Activated naive CD4-positive, alpha-beta T cell treated with anti-CD3 and anti-CD28 coated beads, Interleukin-2, amount 50 U/mL, for 72 hours (primary cell): ENCODE measurements around the gene OR52E6. TPM values are rescaled to one million over a fixed set of nuclear protein-coding genes. Genes with fewer than 3 reads are reported as not detected.

ENCODE experiments used
- ATAC-seq, 2 donors: fragments of 150-1000 bp; cut with Tn5 transposase; 2 replicates each; pipeline ENCODE4 v1.10.0; 2021; ENCODE audit warnings: mild to moderate bottlenecking in 2 of 2, moderate library complexity in 2 of 2
- DNase-seq, 2 donors: peaks; one replicate each; pipeline ENCODE4 v3.0.0; 2021 to 2022; ENCODE audit warnings: low spot score in 2 of 2
- H3K27ac Mint-ChIP-seq, 2 donors: one replicate each; pipeline ENCODE4 v1.8.0; 2022; ENCODE audit warnings: mild to moderate bottlenecking in 2 of 2, mixed read lengths in 2 of 2
- H3K36me3 Mint-ChIP-seq, 2 donors: one replicate each; pipeline ENCODE4 v1.8.0; 2022; ENCODE audit warnings: mixed read lengths in 2 of 2
- H3K9me3 Mint-ChIP-seq, 2 donors: one replicate each; pipeline ENCODE4 v1.8.0; 2022; ENCODE audit warnings: mixed read lengths in 2 of 2
- total RNA-seq, 2 donors: library from RNA; stranded (reverse); gene quantifications; one replicate each; pipeline ENCODE4 v1.2.3, GENCODE V29; 2022

Gene OR52E6
- total RNA-seq, 2 donors from 2014 or later: not detected

- no peak for DNase-seq
- ATAC-seq: no peak
- H3K27ac Mint-ChIP-seq: peak overlapping the region in 1 of 2 donors; percentile 78
Observed at GRCh38 chr11:5809905-5810795, 31.5 kb downstream of the OR52E6 start.

GRCh38 chr11:5809122-5809519 lies 32.6 kb downstream of the OR52E6 start:
- ATAC-seq (peak; percentile 67 to 78), DNase-seq (peak in 1 of 2 donors; percentile 6)
- peak overlapping the region in 1 of 2 donors; percentile 78 for H3K27ac Mint-ChIP-seq
- peaks cover 0 to 3% of the 10 kb centered on the region in 2 donors for H3K9me3 Mint-ChIP-seq
- H3K36me3 Mint-ChIP-seq: no peaks in the 10 kb centered on the region

More at GRCh38 chr11:5809905-5810795, 31.5 kb downstream of the OR52E6 start:
- Mint-ChIP-seq H3K9me3 (no peaks in the 10 kb centered on the region), H3K36me3 (no peaks in the 10 kb centered on the region)

GRCh38 chr11:5808500-5809121 lies 33.1 kb downstream of the OR52E6 start, which contains the start of gene OR52N2:
Gene OR52N2, plus strand, starts transcription at chr11:5808924. Its CDS starts 11,412 bp downstream, at chr11:5820336.
- Mint-ChIP-seq H3K36me3 (no peaks in the 10 kb centered on the region), H3K9me3 (peaks cover 0 to 5% of the 10 kb centered on the region in 2 donors), H3K27ac (peak within 1 kb of the TSS; percentile 67 to 78)
- DNase-seq (peak; percentile 75), ATAC-seq (peak; percentile 90 to 91)

GRCh38 chr11:5807580-5807979 lies 34.1 kb downstream of the OR52E6 start:
- no peak for ATAC-seq
- no peaks in the 10 kb centered on the region for H3K36me3 Mint-ChIP-seq
- no peak overlapping the region for H3K27ac Mint-ChIP-seq
- peaks cover 5 to 9% of the 10 kb centered on the region in 2 donors for H3K9me3 Mint-ChIP-seq
- DNase-seq: no peak

- no peak for DNase-seq
- Mint-ChIP-seq H3K27ac (no peak overlapping the region), H3K36me3 (no peaks in the 10 kb centered on the region), H3K9me3 (peaks cover 5 to 9% of the 10 kb centered on the region in 2 donors)
- ATAC-seq: no peak
Observed at GRCh38 chr11:5803982-5804381, 37.7 kb downstream of the OR52E6 start.

GRCh38 chr11:5796541-5796940 lies 45.2 kb downstream of the OR52E6 start:
- H3K36me3 Mint-ChIP-seq: no peaks in the 10 kb centered on the region
- H3K27ac Mint-ChIP-seq: no peak overlapping the region
- ATAC-seq (no peak), DNase-seq (no peak)
- H3K9me3 Mint-ChIP-seq: no peaks in the 10 kb centered on the region

GRCh38 chr11:5791165-5791564 lies 50.5 kb downstream of the OR52E6 start, which contains the start of gene OR52N1:
Gene OR52N1, minus strand, starts transcription at chr11:5791265. Its CDS starts 2,449 bp downstream, at chr11:5788816.
- ATAC-seq (no peak), DNase-seq (no peak)
- no peak within 1 kb of the TSS for H3K27ac Mint-ChIP-seq
- no peaks in the 10 kb centered on the region for H3K36me3 Mint-ChIP-seq
- H3K9me3 Mint-ChIP-seq: no peaks in the 10 kb centered on the region

Other genes starting within 250 kb of the OR52E6 start
- gene TRIM6, start 245.3 kb downstream of the OR52E6 start, total RNA-seq: 1 to 10 TPM in 1 of 2 donors, under 1 TPM in 1; 0.80 to 1.6 TPM
- 10 to 100 TPM; 10.9 to 12.0 TPM for gene TRIM34, start 216.9 kb downstream of the OR52E6 start, total RNA-seq
- gene TRIM5, start 156.8 kb downstream of the OR52E6 start, total RNA-seq: 10 to 100 TPM; 30.2 to 31.9 TPM
- 100 to 1,000 TPM; 151 to 228 TPM for gene TRIM22, start 152.1 kb downstream of the OR52E6 start, total RNA-seq
- gene OR56B1, start 105.4 kb downstream of the OR52E6 start, total RNA-seq: under 1 TPM; 0.48 to 0.93 TPM
- 1 to 10 TPM in 1 of 2 donors, under 1 TPM in 1; 0.41 to 1.3 TPM for gene OR52N4, start 87.7 kb downstream of the OR52E6 start, total RNA-seq
- gene OR52N5, start 58.5 kb downstream of the OR52E6 start, total RNA-seq: under 1 TPM in 1 of 2 donors, not detected in 1; 0.08 TPM
- gene OR52N1, start 50.6 kb downstream of the OR52E6 start, total RNA-seq: under 1 TPM; 0.14 to 0.58 TPM
- not detected for gene OR52N2, start 33.0 kb downstream of the OR52E6 start, total RNA-seq
- gene OR52E8, start 15.8 kb upstream of the OR52E6 start, total RNA-seq: not detected
- not detected for gene OR52E4, start 38.7 kb upstream of the OR52E6 start, total RNA-seq
- not detected for gene OR52E5, start 51.3 kb upstream of the OR52E6 start, total RNA-seq
- gene OR56A3, start 100.4 kb upstream of the OR52E6 start, total RNA-seq: not detected
- gene OR56A5, start 126.6 kb upstream of the OR52E6 start, total RNA-seq: not detected
- gene OR52L1, start 145.1 kb upstream of the OR52E6 start, total RNA-seq: not detected
- gene OR56A4, start 165.0 kb upstream of the OR52E6 start, total RNA-seq: under 1 TPM in 1 of 2 donors, not detected in 1; 0.12 TPM
- gene OR56A1, start 188.9 kb upstream of the OR52E6 start, total RNA-seq: under 1 TPM in 1 of 2 donors, not detected in 1; 0.04 TPM